H1 (cell line): Measurements from ENCODE around the gene ITGB2. TPM values are rescaled to one million over a fixed set of nuclear protein-coding genes. Genes with fewer than 3 reads are reported as not detected.

Experiments
- ATF3 ChIP-seq: IDR thresholded peaks from 2 replicates; pipeline ENCODE4 v1.6.1; 2011; ENCODE audit warnings: low read depth, mild to moderate bottlenecking, low read length; ENCODE audit not compliant: insufficient read depth
- CBX8 ChIP-seq: fragments of 300-800, 300-1000 bp; sonication (generic); IDR thresholded peaks from 2 replicates; pipeline ENCODE4 v1.7.1; 2016; ENCODE audit warnings: low read depth, low read length, borderline replicate concordance
- KDM4A ChIP-seq: IDR thresholded peaks from one replicate; pipeline ENCODE4 v1.7.1; 2012; ENCODE audit warnings: low read depth, mild to moderate bottlenecking, moderate library complexity, low read length, inconsistent platforms; ENCODE audit not compliant: severe bottlenecking
- PHF8 ChIP-seq: fragments of 200-600 bp; sonication (generic); conservative IDR thresholded peaks from 2 replicates; pipeline ENCODE4 v1.7.1; 2012; ENCODE audit warnings: low read depth, mild to moderate bottlenecking, inconsistent platforms, low read length, moderate library complexity
- RFX5 ChIP-seq: IDR thresholded peaks from 2 replicates; pipeline ENCODE4 v1.6.1; 2011; ENCODE audit warnings: low read depth, low read length, improper control_type of control experiment, borderline replicate concordance
- SRF ChIP-seq: IDR thresholded peaks from 2 replicates; pipeline ENCODE4 v1.6.1; 2011; ENCODE audit warnings: mild to moderate bottlenecking, low read depth, low read length, moderate library complexity
- SUZ12 ChIP-seq: fragments of 200-600 bp; sonication (generic); IDR thresholded peaks from 2 replicates; pipeline ENCODE4 v1.6.1; 2012; ENCODE audit warnings: mild to moderate bottlenecking, inconsistent platforms, low read length, moderate library complexity, mixed read lengths
- polyA plus RNA-seq, 7 experiments: library from polyadenylated mRNA; depleted of rRNA in 3 of 7; stranded (reverse) in 5 of 7; unstranded in 2 of 7; fragments of >200 nt in 5 of 7; fragments of 200-250 nt in 2 of 7; gene quantifications; 1 replicate in 5 of 7; 2 replicates in 1 of 7; 4 replicates in 1 of 7; pipeline versions ENCODE4 v1.2.1 to v1.2.3, GENCODE V29; 2011 to 2013; ENCODE audit warnings: missing spikeins in 2 of 7, mixed read lengths in 2 of 7
- total RNA-seq: library from RNA; stranded (reverse); fragmentation: NEBNext Ultra II Directional; extraction: Animal tissue kit (Norgen Biotek cat#: 25700); gene quantifications from 2 replicates; pipeline ENCODE4 v1.2.1, GENCODE V29; 2021

ITGB2 gene
- total and polyA plus RNA-seq, 2 of the 8 experiments (the other 6 are each of a cell fraction or from before 2014, with no cell fraction given) = 0.24 to 0.63 TPM

GRCh38 chr21:44871576-44872269 is 49.0 kb downstream of the ITGB2 start (continued):
- TF ChIP-seq SUZ12 = no peak
- TF ChIP-seq PHF8 = no peak
- TF ChIP-seq CBX8 = no peak
- no peak for TF ChIP-seq RFX5
- TF ChIP-seq KDM4A = no peak
- TF ChIP-seq SRF = no peak
- TF ChIP-seq ATF3 = no peak
- TF ChIP-seq, all 59 proteins: peak for 0
